Mucosa of stomach (tissue), 1 donor: ENCODE data around the gene RAB28.

Experiments used
- H3K27me3 ChIP-seq: one replicate; pipeline ENCODE4 v1.7.0; 2013; ENCODE audit warnings: mild to moderate bottlenecking, low read length; ENCODE audit not compliant: control insufficient read depth, insufficient read depth
- H3K36me3 ChIP-seq: one replicate; pipeline ENCODE4 v1.7.0; 2013; ENCODE audit warnings: low read length; ENCODE audit not compliant: control insufficient read depth, insufficient read depth
- H3K4me1 ChIP-seq: one replicate; pipeline ENCODE4 v1.7.0; 2013; ENCODE audit warnings: mild to moderate bottlenecking, low read length; ENCODE audit not compliant: control insufficient read depth, insufficient read depth
- H3K4me3 ChIP-seq: one replicate; pipeline ENCODE4 v1.7.0; 2013; ENCODE audit warnings: low read length
- H3K9ac ChIP-seq: one replicate; pipeline ENCODE4 v1.7.0; 2013; ENCODE audit warnings: mild to moderate bottlenecking, low read length, moderate library complexity
- H3K9me3 ChIP-seq: one replicate; pipeline ENCODE4 v1.7.0; 2013; ENCODE audit warnings: mild to moderate bottlenecking, low read length, moderate library complexity; ENCODE audit not compliant: control insufficient read depth
- donor health status: Pancreatic carcinoma.

RAB28 gene

DNA sequence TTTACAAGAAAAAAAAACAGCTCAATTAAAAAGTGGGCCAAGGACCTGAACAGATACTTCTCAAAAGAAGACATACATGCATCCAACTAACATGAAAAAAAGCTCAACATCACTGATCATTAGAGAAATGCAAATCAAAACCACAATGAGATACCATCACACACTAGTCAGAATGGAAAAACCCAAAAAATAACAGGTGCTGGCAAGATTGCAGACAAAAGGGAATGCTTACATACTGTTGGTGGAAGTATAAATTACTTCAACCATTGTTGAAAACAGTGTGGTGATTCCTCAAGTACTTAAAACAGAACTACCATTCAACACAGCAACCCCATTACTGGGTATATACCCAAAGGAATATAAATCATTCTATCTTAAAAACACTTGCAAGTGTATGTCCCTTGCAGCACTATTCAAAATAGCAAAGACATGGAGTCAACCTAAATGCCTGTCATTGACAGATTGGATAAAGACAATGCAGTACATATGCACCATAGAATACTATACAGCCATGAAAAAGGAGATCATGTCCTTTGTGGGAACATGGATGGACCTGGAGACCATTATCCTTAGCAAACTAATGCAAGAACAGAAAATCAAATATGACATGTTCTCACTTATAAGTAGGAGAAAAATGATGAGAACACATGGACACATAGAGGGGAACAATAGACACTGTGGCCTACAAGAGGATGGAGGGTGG is 97.6 kb downstream of the RAB28 start:
- Histone ChIP-seq H3K9me3 (no peaks in the 10 kb centered on the region), H3K4me1 (no peaks in the 10 kb centered on the region), H3K36me3 (no peaks in the 10 kb centered on the region), H3K27me3 (no peaks in the 10 kb centered on the region), H3K4me3 (no peak overlapping the region), H3K9ac (no peak overlapping the region)

DNA sequence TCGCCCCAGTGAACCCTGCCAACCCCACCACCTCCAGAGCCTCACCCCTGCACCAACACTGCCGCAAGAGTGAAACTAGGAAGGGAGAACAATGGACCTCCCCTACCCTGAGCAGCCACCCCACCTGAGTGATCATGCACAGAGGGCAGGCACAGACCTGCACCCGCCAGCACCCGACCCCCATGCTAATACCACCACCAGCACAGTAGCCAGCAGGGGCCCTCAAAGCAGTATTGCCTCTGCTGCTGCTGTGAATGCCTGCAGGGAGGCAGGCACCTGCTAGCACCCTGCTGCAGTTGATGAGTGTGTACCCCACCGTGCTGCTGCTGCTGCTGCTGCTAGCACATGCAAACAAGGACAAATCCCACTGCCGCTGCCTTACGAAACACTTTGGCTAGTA is 100.1 kb downstream of the RAB28 start:
- H3K9ac ChIP-seq: no peak overlapping the region
- H3K4me3 ChIP-seq: no peak overlapping the region
- H3K27me3 ChIP-seq: no peaks in the 10 kb centered on the region
- no peaks in the 10 kb centered on the region for H3K4me1 ChIP-seq
- H3K9me3 ChIP-seq: no peaks in the 10 kb centered on the region
- H3K36me3 ChIP-seq: no peaks in the 10 kb centered on the region

DNA sequence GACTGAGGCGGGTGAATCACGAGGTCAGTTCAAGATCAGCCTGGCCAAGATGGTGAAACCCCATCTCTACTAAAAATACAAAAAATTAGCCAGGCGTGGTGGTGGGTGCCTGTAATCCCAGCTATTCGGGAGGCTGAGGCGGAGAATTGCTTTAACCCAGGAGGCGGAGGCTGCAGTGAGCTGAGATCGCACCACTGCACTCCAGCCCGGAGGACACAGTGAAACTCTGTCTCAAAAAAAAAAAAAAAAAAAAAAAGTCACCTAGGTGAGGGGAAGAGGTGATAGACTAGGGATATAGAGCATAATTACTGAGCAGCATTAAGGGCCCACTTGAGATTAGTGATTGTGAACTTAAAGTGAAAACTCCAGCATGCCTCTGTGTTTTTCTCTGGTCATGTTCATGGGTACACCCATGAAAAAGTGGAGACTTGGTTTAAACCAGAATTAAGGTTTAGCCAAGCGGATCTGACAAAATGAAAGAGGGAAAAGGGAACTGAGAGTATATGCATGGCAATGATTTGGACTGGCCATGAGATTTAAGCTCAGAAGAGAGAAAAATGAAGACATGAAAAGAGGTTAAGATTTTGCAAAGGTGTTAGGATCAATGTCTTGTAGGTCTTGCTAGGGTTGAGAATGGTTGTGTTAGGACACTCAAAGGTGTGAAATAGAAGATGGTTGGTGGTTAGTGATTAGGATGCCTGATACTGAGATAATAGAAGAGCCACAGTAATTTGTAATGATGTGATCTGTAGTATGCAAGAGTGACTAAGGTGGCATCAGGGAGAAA is 105.0 kb downstream of the RAB28 start:
- Histone ChIP-seq H3K27me3 (no peaks in the 10 kb centered on the region), H3K4me1 (no peaks in the 10 kb centered on the region), H3K9ac (no peak overlapping the region), H3K9me3 (no peaks in the 10 kb centered on the region), H3K4me3 (no peak overlapping the region), H3K36me3 (no peaks in the 10 kb centered on the region)

DNA sequence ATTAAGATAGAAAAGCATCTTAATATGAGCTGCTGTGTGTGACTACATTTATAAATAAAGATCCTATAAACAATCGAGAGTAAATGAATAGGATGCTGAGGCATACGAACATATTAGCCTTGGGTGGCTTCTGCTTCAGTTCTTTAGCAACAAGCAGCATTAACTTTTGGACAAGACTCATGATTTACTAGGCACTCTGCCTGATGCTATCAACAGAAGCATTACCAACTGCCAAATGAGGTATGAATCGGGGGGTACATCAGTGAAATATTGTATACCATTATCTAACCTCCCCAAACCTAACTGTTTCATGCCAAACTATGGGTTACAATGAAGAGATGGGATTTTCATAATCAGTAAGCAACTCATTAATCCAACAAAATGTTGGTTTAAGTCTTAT is 113.1 kb downstream of the RAB28 start:
- no peak overlapping the region for H3K4me3 ChIP-seq
- no peaks in the 10 kb centered on the region for H3K27me3 ChIP-seq
- H3K9me3 ChIP-seq: no peaks in the 10 kb centered on the region
- no peak overlapping the region for H3K9ac ChIP-seq
- no peaks in the 10 kb centered on the region for H3K36me3 ChIP-seq
- H3K4me1 ChIP-seq: no peaks in the 10 kb centered on the region

DNA sequence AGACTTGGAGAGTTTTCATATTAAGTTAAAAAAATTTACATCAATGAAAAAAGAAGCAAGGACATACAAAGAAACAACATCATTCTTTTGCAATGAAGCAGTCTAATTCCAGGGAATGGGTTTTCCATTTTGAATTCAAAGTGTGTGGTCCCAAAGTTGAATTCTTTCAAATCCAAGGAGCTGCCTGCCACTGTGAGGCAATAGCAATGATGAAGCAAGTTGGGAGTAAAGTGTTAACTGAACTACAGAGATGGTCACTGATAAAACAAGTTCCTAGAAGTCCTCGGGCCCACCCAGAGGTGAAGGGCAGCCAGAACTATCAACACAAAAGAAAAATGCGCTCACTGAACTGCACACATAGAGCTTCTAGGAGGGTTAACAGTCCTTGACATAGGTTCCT is 115.9 kb downstream of the RAB28 start:
- Histone ChIP-seq H3K27me3 (no peaks in the 10 kb centered on the region), H3K4me1 (no peaks in the 10 kb centered on the region), H3K9me3 (no peaks in the 10 kb centered on the region), H3K9ac (no peak overlapping the region), H3K4me3 (no peak overlapping the region), H3K36me3 (no peaks in the 10 kb centered on the region)

DNA sequence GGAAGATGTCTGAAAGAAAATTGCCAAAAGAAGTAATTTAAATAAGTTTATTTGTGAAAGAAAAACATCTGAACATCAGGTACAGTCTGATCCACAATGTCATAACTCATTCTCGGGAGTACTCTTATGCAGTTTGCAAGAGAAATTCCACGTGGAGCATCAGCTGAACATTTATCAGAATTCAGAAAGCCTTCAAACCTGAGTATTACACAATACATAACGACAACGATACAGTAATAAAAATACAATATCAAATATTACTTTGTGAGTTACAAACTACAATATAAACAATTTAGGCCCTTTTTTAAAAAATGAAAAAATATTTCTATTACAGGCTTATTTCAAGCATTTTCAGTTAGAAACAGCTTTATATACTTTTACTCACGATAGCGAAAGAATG is 116.4 kb downstream of the RAB28 start:
- Histone ChIP-seq H3K9me3 (no peaks in the 10 kb centered on the region), H3K9ac (no peak overlapping the region), H3K4me3 (no peak overlapping the region)

DNA sequence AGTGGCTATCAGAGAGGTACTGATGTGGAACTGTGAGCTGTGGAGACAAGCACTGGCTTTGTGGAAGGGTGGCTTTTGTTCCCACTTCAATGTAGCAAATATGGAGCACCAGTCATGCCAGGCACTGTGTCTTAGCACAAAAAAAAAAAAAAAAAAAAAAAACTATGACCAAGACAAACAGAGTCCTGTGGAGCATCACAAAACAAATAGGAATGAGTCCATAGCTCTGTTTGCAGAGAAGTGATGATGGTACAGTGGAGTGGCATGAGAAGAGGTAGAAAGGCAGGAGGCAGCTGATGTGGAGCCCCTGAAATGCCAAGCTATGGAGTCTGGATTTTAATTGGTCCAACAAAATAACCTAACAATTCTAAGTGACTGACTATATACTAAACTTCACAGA is 116.9 kb downstream of the RAB28 start:
- H3K4me1 ChIP-seq: no peaks in the 10 kb centered on the region
- H3K9ac ChIP-seq: no peak overlapping the region
- no peak overlapping the region for H3K4me3 ChIP-seq
- no peaks in the 10 kb centered on the region for H3K9me3 ChIP-seq
- no peaks in the 10 kb centered on the region for H3K27me3 ChIP-seq
- no peaks in the 10 kb centered on the region for H3K36me3 ChIP-seq

More for the DNA sequence above, 116.4 kb downstream of the RAB28 start:
- Histone ChIP-seq H3K4me1 (no peaks in the 10 kb centered on the region), H3K27me3 (no peaks in the 10 kb centered on the region), H3K36me3 (no peaks in the 10 kb centered on the region)

DNA sequence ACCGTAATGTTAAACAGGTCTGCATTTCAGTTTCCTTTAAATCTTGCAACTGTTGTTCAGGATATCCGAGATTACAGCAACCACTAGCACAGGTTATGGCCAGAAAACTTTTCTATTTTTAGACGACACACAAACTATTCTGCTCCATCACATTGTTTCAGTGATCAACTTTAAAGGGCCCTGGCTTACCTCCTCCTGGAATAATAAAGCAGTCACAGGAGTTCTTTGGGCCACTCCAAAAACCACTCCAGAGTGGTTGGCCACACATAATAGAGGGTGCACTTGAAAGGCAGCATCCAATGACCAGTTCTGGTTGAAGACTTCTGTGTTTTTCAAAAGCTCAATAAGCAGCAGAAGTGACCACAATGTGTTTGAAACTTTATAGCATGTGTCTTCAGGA is 118.9 kb downstream of the RAB28 start:
- Histone ChIP-seq H3K4me1 (no peaks in the 10 kb centered on the region), H3K9ac (no peak overlapping the region), H3K36me3 (no peaks in the 10 kb centered on the region), H3K9me3 (no peaks in the 10 kb centered on the region), H3K27me3 (no peaks in the 10 kb centered on the region), H3K4me3 (no peak overlapping the region)

DNA sequence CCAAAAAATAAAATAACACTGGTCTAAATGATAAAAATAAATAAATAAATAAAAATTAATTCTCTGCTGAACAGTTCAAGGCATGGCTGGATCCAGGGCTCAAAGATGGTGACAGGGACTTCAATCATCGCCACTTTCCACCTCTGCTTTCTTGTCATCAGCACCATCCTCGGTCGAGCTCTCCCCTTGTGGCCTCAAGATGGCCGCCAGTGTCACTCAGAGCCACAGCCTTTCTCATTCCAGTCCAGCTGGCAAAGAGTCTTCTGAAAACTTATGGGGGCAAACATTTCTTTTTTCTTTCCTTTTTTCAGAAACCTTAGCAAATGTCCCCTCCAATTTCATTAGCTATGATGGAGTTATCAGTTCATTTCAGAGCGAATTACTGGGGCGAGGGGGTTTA is 119.5 kb downstream of the RAB28 start:
- no peaks in the 10 kb centered on the region for H3K36me3 ChIP-seq
- H3K9me3 ChIP-seq: no peaks in the 10 kb centered on the region
- no peaks in the 10 kb centered on the region for H3K27me3 ChIP-seq
- no peak overlapping the region for H3K9ac ChIP-seq
- no peak overlapping the region for H3K4me3 ChIP-seq
- no peaks in the 10 kb centered on the region for H3K4me1 ChIP-seq

DNA sequence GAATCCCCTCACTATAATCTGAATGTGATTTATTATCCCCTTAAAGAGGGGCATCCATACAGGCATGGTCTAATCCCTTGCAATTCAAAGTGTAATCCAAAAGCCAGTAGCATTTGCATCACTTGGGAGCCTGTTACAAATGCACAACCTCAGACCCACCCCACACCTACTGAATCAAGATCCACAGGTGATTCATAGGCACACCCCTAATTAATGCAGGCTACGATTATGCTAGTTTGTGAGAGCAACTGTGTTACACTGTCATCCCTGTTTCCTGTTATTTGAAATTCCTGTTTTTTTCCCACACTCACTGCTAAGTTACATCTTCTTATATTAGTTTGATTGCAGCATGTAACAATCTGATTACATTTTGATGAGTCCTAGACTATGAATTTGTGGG is 120.0 kb downstream of the RAB28 start:
- no peaks in the 10 kb centered on the region for H3K4me1 ChIP-seq
- H3K36me3 ChIP-seq: no peaks in the 10 kb centered on the region
- H3K9me3 ChIP-seq: no peaks in the 10 kb centered on the region
- H3K9ac ChIP-seq: no peak overlapping the region
- no peaks in the 10 kb centered on the region for H3K27me3 ChIP-seq
- H3K4me3 ChIP-seq: no peak overlapping the region

DNA sequence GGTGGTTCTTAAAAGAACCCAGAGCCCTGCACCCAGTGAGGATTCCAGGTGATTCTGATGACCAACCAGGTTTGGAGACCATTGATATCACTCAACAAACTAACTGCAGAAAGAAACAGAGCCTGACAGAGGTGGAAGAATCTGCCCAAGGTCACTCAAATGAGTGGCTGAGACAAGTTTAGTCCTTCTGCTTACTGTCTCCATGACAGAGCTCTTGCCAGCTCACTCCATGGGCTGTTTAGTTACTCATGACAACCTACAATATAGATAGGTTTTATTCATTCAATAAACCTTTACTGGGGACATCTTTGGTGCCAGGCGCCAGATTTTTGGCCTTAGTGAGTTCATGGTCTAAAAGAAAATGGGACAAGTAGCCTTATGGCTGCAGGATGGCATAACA is 124.3 kb downstream of the RAB28 start:
- Histone ChIP-seq H3K9me3 (no peaks in the 10 kb centered on the region), H3K9ac (no peak overlapping the region), H3K4me1 (no peaks in the 10 kb centered on the region), H3K36me3 (no peaks in the 10 kb centered on the region), H3K4me3 (no peak overlapping the region), H3K27me3 (no peaks in the 10 kb centered on the region)

DNA sequence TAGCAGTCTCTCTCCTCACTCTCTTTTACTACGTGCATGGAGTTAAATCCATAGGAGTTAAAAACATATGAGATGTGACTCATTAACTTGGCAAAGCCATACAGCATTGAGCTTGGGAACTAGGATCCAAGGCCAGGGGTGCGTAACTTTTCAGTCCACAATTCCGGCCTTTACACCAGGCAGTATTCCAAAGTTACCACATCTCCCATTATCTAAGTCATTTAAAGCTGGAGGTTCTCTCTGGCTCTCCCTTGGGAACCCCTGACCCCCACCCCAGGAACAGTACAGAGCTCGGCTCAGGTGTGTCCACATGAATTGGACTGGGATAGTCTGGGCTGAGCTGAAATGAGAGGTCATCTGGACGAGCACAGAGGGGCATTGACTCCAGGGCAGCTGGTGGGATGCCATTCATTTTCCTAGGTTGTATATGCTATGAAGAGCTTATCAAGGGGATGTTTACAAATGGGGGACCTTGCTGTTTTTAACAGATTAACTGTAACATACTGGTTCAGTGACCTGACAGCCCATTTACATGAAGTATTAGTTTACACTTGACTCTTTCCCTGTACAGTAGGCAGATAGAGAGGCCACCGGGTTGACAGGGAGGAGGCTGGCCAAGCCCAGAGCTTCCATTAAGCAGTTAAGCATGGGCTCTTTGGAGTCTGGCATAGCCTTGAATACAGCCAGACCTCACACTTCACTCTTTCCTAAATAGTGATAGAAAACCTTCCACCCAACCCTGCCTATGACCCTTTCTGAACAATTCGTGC is 128.8 kb downstream of the RAB28 start:
- Histone ChIP-seq H3K4me3 (no peak overlapping the region), H3K4me1 (no peaks in the 10 kb centered on the region), H3K9me3 (no peaks in the 10 kb centered on the region), H3K36me3 (no peaks in the 10 kb centered on the region), H3K27me3 (no peaks in the 10 kb centered on the region), H3K9ac (no peak overlapping the region)
